HG02870 (cell line): Measurements from ENCODE around the gene XXYLT1.

ENCODE experiments used
- ATAC-seq: cut with Tn5 transposase; IDR thresholded peaks from one replicate; pipeline ENCODE4 v1.9.1; 2021; ENCODE audit warnings: mild to moderate bottlenecking, moderate library complexity; ENCODE audit not compliant: unreplicated experiment

Gene XXYLT1

DNA sequence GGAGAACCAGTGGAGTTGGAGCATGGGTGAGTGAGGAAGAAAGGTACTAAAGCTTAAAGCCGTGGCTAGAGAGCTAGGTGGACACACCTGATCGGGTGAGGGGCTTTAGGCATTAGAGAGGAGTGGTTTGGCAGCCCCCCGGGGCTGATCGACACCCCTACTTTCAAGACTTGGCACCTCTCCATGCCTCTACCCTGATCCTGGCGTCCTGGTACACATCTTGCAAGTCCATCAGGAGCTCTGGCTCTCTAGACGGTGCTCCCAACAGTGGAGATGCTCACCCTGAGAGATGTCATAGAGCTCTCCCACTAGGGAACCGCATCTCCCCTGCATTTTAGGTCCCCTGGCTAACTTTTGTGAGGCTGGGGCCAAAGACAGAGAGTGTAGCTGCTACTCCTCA lies 98.1 kb downstream of the XXYLT1 start:
- no peak for ATAC-seq

DNA sequence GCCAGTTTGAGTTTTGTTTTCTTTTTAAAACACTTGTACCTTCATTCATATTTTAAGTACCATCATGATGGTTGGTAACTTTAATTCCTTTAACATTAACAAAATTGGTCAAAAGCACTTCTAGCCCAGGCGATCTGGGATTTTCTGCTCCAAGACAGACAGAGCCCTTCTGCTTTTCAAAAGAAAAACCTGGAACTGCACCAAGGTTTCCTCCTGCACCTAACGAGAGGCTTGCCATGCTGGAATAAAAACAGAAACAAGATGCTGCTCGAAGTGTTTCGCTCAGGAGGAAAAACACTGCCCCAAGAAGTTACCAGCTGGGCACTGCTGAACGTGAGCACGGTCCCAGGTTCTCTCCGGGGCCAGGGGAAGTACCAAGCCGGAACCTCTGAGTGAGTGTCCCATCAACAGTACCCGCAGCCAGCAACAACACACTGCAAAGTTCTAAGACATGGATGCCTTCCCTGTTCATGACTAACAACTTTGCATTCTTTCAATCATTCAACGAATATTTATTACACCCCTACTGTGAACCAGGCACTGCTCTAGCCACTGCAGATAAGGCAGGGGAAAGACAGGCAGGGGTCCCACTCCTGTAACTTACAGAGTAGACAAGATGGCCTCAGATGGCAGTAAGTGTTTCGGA lies 98.8 kb downstream of the XXYLT1 start:
- no peak for ATAC-seq

DNA sequence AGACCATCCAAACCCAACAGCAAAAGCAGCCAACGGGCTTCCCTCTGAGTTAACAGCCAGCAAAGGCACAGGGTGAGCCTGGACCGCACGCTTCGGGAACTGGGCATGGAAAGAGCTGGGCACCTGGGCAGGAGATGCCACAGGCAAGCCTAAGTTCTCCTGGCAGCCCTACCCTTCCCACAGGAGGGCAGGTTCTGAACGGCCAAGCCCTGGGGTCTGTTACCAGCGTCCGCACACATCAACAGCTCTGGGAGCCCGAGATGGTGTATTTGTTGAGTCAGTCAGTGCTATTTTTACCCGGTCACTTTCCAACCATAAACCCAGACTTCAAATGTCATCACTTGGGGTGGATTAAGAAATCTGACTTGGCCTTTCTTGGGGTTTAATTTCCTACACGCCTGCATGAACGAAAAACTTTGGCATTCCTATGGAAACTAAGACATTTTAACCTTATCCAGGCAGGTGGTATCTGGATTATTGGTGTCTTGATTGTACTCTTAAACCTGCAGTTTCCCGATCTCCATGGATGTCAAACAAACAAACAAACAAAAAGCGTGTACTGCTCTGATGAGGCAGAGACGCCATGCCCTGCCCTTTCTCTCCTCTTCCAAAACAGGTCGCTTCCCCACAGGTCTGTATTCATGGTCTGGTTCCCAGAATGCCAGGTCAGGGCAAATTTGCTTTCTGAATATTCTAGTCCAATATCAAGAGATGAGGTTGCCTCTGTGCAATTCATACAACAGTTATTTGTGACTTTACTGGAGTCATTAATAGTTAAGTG lies 99.7 kb downstream of the XXYLT1 start:
- no peak for ATAC-seq

- ATAC-seq = no peak
Observed at GRCh38 chr3:195170496-195170895, 100.5 kb downstream of the XXYLT1 start.

GRCh38 chr3:195169011-195169649 lies 101.8 kb downstream of the XXYLT1 start:
- ATAC-seq = no peak

GRCh38 chr3:195168009-195168762 lies 102.8 kb downstream of the XXYLT1 start:
- no peak for ATAC-seq

- ATAC-seq = no peak
Observed at GRCh38 chr3:195165790-195166189, 105.2 kb downstream of the XXYLT1 start.

- no peak for ATAC-seq
Observed at GRCh38 chr3:195165265-195165609, 105.7 kb downstream of the XXYLT1 start.

DNA sequence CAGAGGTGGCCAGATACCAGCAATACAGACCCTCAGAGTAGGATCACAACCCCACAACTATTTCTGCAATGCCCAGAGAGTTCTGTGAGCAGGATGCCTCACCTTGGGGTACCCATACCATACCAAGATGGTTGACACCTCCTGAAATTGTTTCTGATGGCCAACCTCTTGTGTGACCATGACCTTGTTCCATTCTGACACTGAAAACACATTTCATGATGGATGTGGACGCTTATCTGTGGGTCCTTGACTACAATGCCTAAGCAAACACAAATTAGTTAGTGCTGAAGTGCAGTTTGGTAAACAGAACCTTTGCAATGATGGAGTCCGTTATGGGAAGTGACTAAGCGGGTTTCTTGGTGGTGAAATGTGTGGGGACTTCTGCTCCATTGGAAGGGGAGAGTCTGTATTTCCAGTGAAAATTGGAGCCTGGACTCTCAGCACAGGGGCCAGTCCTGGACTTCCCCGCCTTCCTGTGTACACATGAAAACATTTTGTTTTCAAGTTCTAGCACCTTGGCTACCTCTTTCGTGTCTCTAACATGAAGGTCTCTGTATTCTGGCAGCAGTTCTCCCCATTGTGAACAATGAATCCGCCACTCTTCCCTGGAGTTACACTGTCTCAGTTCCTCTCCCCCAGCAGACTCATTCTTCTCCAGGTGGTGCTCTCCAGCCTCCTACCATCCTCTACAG lies 106.2 kb downstream of the XXYLT1 start:
- ATAC-seq = no peak

GRCh38 chr3:195163719-195164572 lies 107.0 kb downstream of the XXYLT1 start:
- no peak for ATAC-seq

DNA sequence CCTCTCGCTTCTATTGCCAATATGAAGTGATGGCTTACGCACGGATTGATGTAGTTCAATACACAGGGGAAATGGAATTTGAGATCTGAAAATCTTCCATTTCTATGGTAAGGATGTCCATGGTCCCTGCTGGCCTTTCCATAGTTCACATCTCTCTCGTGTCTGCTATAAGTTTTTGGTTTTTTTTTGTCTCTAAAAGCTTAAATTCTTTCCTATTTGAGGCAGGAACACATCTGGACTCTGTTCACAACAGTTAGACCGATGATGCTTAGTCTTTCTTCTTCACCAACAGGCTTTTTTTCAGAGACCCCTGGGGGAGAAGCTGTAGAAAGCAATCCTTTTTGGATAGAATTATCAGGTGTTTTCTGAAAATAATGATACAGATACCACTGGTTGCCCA lies 108.1 kb downstream of the XXYLT1 start:
- ATAC-seq = no peak

- ATAC-seq = no peak
Observed at GRCh38 chr3:195162033-195162669, 108.8 kb downstream of the XXYLT1 start.

DNA sequence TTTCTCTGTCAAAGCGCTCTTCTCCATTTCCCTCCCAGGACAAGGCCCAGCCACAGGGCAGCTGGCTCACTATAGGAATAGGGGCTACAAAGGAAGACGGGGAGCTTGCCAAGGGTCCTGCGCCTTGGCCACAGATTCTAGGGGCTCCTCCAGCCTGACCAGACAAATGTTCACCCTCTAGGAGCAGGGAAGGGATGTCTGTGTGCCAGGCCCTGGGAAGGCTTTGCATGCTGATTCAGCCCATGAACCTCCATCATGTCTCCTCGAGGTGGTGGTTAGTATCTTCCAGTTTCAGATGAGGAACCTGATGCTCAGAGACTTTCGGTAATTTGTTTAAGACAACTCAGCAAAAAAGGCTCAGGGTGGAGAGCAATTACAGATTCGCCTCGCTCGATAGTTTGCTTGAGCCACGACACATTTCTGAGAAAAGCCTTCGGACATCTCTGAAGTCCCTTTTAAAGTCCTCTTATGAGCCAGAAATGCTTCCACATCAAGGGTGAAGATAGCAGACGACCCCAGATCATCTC lies 110.0 kb downstream of the XXYLT1 start:
- no peak for ATAC-seq

GRCh38 chr3:195160257-195160898 lies 110.6 kb downstream of the XXYLT1 start:
- ATAC-seq = no peak

DNA sequence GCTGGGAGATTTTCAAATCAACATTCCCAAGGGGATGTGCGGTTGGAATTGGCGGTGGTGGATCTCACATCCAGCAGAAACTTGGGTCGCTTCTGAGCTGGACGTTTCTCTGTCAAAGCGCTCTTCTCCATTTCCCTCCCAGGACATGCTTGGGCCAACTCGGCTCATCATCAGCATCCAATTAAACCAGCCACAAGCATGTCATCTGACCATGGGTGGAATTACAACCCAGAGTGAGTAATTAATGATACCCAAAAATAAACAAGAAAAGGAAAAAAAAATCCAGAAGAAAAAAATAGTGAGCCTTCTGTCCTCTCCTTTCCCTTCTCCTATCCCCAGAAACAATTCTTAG lies 111.2 kb downstream of the XXYLT1 start:
- ATAC-seq = no peak

GRCh38 chr3:195159117-195159813 lies 111.7 kb downstream of the XXYLT1 start:
- ATAC-seq = no peak

- no peak for ATAC-seq
Observed at GRCh38 chr3:195156286-195156890, 114.6 kb downstream of the XXYLT1 start.
